Gastroesophageal sphincter (tissue), 3 donors: ENCODE measurements around the gene THAP2.

Experiments used
- POLR2AphosphoS5 ChIP-seq: sonication (generic); formaldehyde crosslinking; IDR thresholded peaks from one replicate; pipeline ENCODE4 v1.6.1; 2017; ENCODE audit warnings: antibody characterized with exemption
- TF ChIP-seq, protein P1 (sequence below), 4 experiments: fragments of 200-600 bp in 2 of 4; fragments of 450-650 bp in 2 of 4; sonication (generic) in 1 of 4; IDR thresholded peaks; one replicate each; pipeline ENCODE4 v1.5.1; 2017 to 2019; ENCODE audit warnings: antibody characterized with exemption in 4 of 4, mild to moderate bottlenecking in 2 of 4, moderate library complexity in 2 of 4

DNA sequence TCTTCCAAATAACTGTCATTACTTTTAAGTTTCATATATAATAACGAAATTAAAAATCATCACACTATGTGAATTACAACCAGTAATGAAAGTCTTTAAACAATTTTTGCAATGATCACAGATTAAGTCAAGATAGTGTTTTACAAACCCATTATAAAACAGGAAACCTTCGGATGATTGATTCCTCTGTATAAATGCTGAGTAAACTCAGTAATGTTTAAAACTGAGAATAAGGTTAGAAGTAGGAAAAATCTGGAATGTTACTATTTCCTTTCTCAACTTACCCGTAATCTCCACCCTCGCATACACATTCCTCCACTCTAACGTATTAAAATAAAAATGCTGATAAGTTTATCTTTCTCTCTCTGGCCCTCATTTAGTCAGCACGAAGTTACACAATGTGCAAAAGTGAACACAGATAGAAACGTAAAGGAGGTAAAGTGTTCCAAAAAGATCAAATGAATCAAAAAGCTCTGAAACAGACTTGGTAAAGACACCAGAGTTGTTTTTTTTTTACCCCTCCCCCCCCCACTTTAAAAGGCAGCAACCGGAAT is 2.0 kb upstream of the THAP2 start:
- TF ChIP-seq, protein P1, sequence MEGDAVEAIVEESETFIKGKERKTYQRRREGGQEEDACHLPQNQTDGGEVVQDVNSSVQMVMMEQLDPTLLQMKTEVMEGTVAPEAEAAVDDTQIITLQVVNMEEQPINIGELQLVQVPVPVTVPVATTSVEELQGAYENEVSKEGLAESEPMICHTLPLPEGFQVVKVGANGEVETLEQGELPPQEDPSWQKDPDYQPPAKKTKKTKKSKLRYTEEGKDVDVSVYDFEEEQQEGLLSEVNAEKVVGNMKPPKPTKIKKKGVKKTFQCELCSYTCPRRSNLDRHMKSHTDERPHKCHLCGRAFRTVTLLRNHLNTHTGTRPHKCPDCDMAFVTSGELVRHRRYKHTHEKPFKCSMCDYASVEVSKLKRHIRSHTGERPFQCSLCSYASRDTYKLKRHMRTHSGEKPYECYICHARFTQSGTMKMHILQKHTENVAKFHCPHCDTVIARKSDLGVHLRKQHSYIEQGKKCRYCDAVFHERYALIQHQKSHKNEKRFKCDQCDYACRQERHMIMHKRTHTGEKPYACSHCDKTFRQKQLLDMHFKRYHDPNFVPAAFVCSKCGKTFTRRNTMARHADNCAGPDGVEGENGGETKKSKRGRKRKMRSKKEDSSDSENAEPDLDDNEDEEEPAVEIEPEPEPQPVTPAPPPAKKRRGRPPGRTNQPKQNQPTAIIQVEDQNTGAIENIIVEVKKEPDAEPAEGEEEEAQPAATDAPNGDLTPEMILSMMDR (IDR thresholded peaks at IDR 0.05) = no peak
- TF ChIP-seq POLR2AphosphoS5 = no peak
